HCT116 (cell line): ENCODE data around the gene MYEF2. TPM values are rescaled to one million over a fixed set of nuclear protein-coding genes. Genes with fewer than 3 reads are reported as not detected.

ENCODE experiments used
- ATAC-seq: fragments of 200-7000 bp; cut with Tn5 transposase; 2 replicates; pipeline ENCODE4 v1.9.1; 2020; ENCODE audit warnings: mild to moderate bottlenecking, moderate library complexity
- BruUV-seq: library from RNA; stranded (reverse); fragments of 400-500 nt; replicated peaks from 2 replicates; lab custom pipeline; 2021; lab: Mats Ljungman, UMichigan
- CTCF ChIA-PET: fragments of 300-600 bp; sonication (Branson Sonifier 250); formaldehyde crosslinking; loops from one replicate; lab custom pipeline; 2021; ENCODE audit warnings: antibody characterized with exemption; lab: Charles Lee
- POLR2A ChIA-PET: fragments of 300-600, 350-600 bp; sonication (Branson Sonifier 250); formaldehyde crosslinking; loops from one replicate; lab custom pipeline; 2021; ENCODE audit warnings: antibody characterized with exemption; lab: Charles Lee
- RAD21 ChIA-PET, 2 experiments: fragments of 300-600 bp; sonication (Branson Sonifier 250); formaldehyde crosslinking; loops; one replicate each; lab custom pipeline; 2023; ENCODE audit warnings: low total read pairs in 2 of 2; ENCODE audit not compliant: uncharacterized antibody in 2 of 2, unreplicated experiment in 2 of 2, low non-redundant PET in 1 of 2; lab: Charles Lee
- DNase-seq: peaks from one replicate; pipeline ENCODE4 v3.0.0-alpha.2; 2010; ENCODE audit warnings: low read depth, low spot score
- H2AFZ ChIP-seq: fragments of 200-600 bp; shearing (Covaris generic), sonication (generic); 2 replicates; pipeline ENCODE4 v1.6.1; 2017; ENCODE audit warnings: low read depth, mixed run types, mixed read lengths, antibody characterized with exemption, low read length; ENCODE audit not compliant: poor library complexity, severe bottlenecking
- H3K27ac ChIP-seq: 2 replicates; pipeline ENCODE4 v1.5.1; 2012; ENCODE audit warnings: low read depth, low read length
- H3K27me3 ChIP-seq: fragments of 200-600 bp; sonication (generic); 2 replicates; pipeline ENCODE4 v1.6.1; 2016; ENCODE audit warnings: mixed run types, low read length, mixed read lengths; ENCODE audit not compliant: insufficient read depth
- H3K36me3 ChIP-seq, 2 experiments: fragments of 200-500 bp in 1 of 2; fragments of 200-600 bp in 1 of 2; sonication (Bioruptor generic) in 1 of 2; sonication (generic) in 1 of 2; 2 replicates each; pipeline versions ENCODE4 v1.5.1 to v1.6.1; 2014 to 2016; ENCODE audit warnings: low read length in 2 of 2, inconsistent platforms in 1 of 2, mixed read lengths in 1 of 2, mixed run types in 1 of 2; ENCODE audit not compliant: insufficient read depth in 2 of 2, control insufficient read depth in 1 of 2
- H3K4me1 ChIP-seq, 2 experiments: fragments of 200-600 bp in 1 of 2; sonication (generic) in 1 of 2; 2 replicates each; pipeline versions ENCODE4 v1.5.1 to v1.6.1; 2012 to 2017; ENCODE audit warnings: low read length in 2 of 2, inconsistent platforms in 1 of 2, mild to moderate bottlenecking in 1 of 2, mixed read lengths in 1 of 2, mixed run types in 1 of 2, moderate library complexity in 1 of 2; ENCODE audit not compliant: insufficient read depth in 2 of 2, control insufficient read depth in 1 of 2
- H3K4me2 ChIP-seq: fragments of 200-600 bp; sonication (generic); 2 replicates; pipeline ENCODE4 v1.6.1; 2017; ENCODE audit warnings: mixed run types, low read length, mixed read lengths
- H3K4me3 ChIP-seq, 2 experiments: fragments of 200-600 bp in 1 of 2; sonication (generic) in 1 of 2; replicated peaks in 1 of 2; 2 replicates each; pipeline ENCODE4 v1.5.1; 2011 to 2016; ENCODE audit warnings: low read length in 2 of 2, control low read depth in 1 of 2, low read depth in 1 of 2, mild to moderate bottlenecking in 1 of 2, mixed read lengths in 1 of 2, mixed run types in 1 of 2
- H3K79me2 ChIP-seq: fragments of 200-600 bp; sonication (generic); 2 replicates; pipeline ENCODE4 v1.6.1; 2017; ENCODE audit warnings: mild to moderate bottlenecking, mixed run types, low read length, moderate library complexity, mixed read lengths; ENCODE audit not compliant: insufficient read depth
- H3K9ac ChIP-seq: fragments of 200-600 bp; sonication (generic); 2 replicates; pipeline ENCODE4 v1.6.1; 2016; ENCODE audit warnings: low read length, mixed read lengths
- H3K9me2 ChIP-seq: fragments of 200-600 bp; sonication (generic), shearing (Covaris generic); 2 replicates; pipeline ENCODE4 v1.6.1; 2017; ENCODE audit warnings: mixed run types, mild to moderate bottlenecking, moderate library complexity; ENCODE audit not compliant: insufficient read depth
- H3K9me3 ChIP-seq, 2 experiments: fragments of 200-500 bp in 1 of 2; fragments of 200-600 bp in 1 of 2; sonication (Bioruptor generic) in 1 of 2; sonication (generic) in 1 of 2; 2 replicates each; pipeline ENCODE4 v1.6.1; 2014 to 2017; ENCODE audit warnings: low read length in 2 of 2, mixed read lengths in 2 of 2, inconsistent platforms in 1 of 2, low read depth in 1 of 2, mild to moderate bottlenecking in 1 of 2, mixed run types in 1 of 2, moderate library complexity in 1 of 2; ENCODE audit not compliant: control insufficient read depth in 1 of 2, insufficient read depth in 1 of 2
- H4K20me1 ChIP-seq: fragments of 200-600 bp; sonication (generic), shearing (Covaris generic); 2 replicates; pipeline ENCODE4 v1.6.1; 2017; ENCODE audit warnings: mixed run types, mild to moderate bottlenecking, moderate library complexity; ENCODE audit not compliant: insufficient read depth
- CTCF ChIP-seq, 3 experiments: fragments of 200-600 bp in 1 of 3; sonication (generic) in 1 of 3; IDR thresholded peaks in 2 of 3; conservative IDR thresholded peaks in 1 of 3; 2 replicates each; pipeline ENCODE4 v1.5.1; 2012 to 2017; ENCODE audit warnings: low read depth in 2 of 3, low read length in 2 of 3, antibody characterized with exemption in 1 of 3, borderline replicate concordance in 1 of 3, control low read depth in 1 of 3, mild to moderate bottlenecking in 1 of 3, mixed read lengths in 1 of 3, mixed run types in 1 of 3, moderate library complexity in 1 of 3; ENCODE audit not compliant: insufficient read depth in 1 of 3
- POLR2A ChIP-seq: IDR thresholded peaks from 2 replicates; pipeline ENCODE4 v1.7.0; 2011; ENCODE audit warnings: borderline replicate concordance; ENCODE audit not compliant: insufficient read depth, insufficient read length; ENCODE audit errors: extremely low read depth
- SRF ChIP-seq: IDR thresholded peaks from 2 replicates; pipeline ENCODE4 v1.6.1; 2012; ENCODE audit warnings: low read depth
- YY1 ChIP-seq: IDR thresholded peaks from 2 replicates; pipeline ENCODE4 v1.6.1; 2011; ENCODE audit warnings: low read length, low read depth, moderate library complexity, mild to moderate bottlenecking; ENCODE audit not compliant: insufficient replicate concordance; ENCODE audit errors: extremely low read depth
- intact Hi-C: fragments of 100-400 bp; cut with micrococcal nuclease; formaldehyde crosslinking; loops from 2 replicates; pipeline ENCODE4 v1.10.0; 2022
- total RNA-seq: library from RNA; stranded (reverse); gene quantifications from one replicate; pipeline ENCODE4 v1.2.1, GENCODE V29; 2021; ENCODE audit not compliant: unreplicated experiment

MYEF2 gene
- total RNA-seq, 1 experiment from 2014 or later = 0.69 TPM

DNA sequence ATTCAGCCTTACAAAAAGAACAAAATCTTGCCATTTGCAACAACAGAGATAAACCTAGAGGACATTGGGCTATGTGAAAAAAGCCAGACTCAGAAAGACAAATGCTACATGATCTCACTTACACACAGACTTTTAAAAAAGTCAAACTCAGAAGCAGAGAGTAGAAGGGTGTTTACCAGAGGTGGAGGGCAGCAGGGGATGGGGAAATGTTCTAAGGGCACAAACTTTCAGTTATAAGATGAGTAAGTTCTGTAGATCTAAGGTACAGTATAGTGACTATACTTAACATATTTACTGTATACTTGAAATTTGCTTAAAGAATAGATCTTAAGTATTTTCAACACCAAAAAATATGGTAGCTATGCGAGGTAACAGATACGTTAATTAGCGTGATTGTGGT is 3.0 kb downstream of the MYEF2 start:
- Histone ChIP-seq H3K9me2 (no peaks in the 10 kb centered on the region), H3K27me3 (no peaks in the 10 kb centered on the region), H3K36me3 (no peaks in the 10 kb centered on the region), H3K79me2 (no peaks in the 10 kb centered on the region), H2AFZ (no peak overlapping the region), H3K9ac (no peak overlapping the region), H3K27ac (no peak overlapping the region), H3K4me3 (no peak overlapping the region), H3K9me3 (no peaks in the 10 kb centered on the region), H3K4me1 (no peaks in the 10 kb centered on the region), H3K4me2 (no peak overlapping the region), H4K20me1 (no peaks in the 10 kb centered on the region)
- ChIA-PET POLR2A (no interaction called here), CTCF (no interaction called here), RAD21 (no interaction called here)
- BruUV-seq = no TSS peak
- TF ChIP-seq SRF (no peak), YY1 (no peak), CTCF (IDR thresholded peaks at IDR 0.05 in 2 of 3, conservative IDR thresholded peaks at IDR 0.05 in 1 of 3; ENCODE audit: borderline replicate concordance in 1 of 3, insufficient read depth in 1 of 3, low read depth in 2 of 3, low read length in 2 of 3) (no peak), POLR2A (no peak)
- DNase-seq (no peak), ATAC-seq (no peak)
- intact Hi-C loops = no loop called here

DNA sequence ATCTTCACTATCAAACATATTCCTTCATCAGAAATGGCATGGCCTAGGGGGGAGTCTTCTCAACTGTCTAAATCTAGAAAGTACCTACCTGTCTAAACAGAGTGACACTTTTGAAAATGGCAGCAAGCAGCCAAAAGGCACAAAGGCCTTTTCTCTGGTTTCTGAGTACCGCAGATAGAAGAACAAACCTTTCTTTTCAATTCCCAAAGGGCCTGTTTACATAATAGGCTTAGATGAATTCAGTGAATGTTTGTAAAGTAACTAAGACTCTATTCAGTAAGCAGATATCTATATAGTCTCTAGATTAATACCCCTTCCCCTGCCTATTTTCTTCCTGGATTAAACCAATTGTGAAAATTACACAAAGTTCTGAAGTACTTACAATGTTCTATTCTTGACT is 7.1 kb downstream of the MYEF2 start:
- Histone ChIP-seq H3K9me3 (no peaks in the 10 kb centered on the region), H3K79me2 (no peaks in the 10 kb centered on the region), H3K36me3 (no peaks in the 10 kb centered on the region), H3K4me3 (no peak overlapping the region), H3K9me2 (no peaks in the 10 kb centered on the region), H3K4me1 (no peaks in the 10 kb centered on the region), H3K9ac (no peak overlapping the region), H4K20me1 (no peaks in the 10 kb centered on the region), H3K27me3 (no peaks in the 10 kb centered on the region; the same call in 1 of the 2 replicates), H3K4me2 (no peak overlapping the region), H2AFZ (no peak overlapping the region), H3K27ac (no peak overlapping the region)
- POLR2A ChIA-PET = no interaction called here
- no peak for DNase-seq
- CTCF ChIA-PET = no interaction called here
- ATAC-seq = no peak
- BruUV-seq = no TSS peak
- RAD21 ChIA-PET = no interaction called here
- intact Hi-C loops = no loop called here
- no peak for TF ChIP-seq YY1
